Measurements from ENCODE around the gene ZDHHC14.

The ZDHHC14 gene

DNA sequence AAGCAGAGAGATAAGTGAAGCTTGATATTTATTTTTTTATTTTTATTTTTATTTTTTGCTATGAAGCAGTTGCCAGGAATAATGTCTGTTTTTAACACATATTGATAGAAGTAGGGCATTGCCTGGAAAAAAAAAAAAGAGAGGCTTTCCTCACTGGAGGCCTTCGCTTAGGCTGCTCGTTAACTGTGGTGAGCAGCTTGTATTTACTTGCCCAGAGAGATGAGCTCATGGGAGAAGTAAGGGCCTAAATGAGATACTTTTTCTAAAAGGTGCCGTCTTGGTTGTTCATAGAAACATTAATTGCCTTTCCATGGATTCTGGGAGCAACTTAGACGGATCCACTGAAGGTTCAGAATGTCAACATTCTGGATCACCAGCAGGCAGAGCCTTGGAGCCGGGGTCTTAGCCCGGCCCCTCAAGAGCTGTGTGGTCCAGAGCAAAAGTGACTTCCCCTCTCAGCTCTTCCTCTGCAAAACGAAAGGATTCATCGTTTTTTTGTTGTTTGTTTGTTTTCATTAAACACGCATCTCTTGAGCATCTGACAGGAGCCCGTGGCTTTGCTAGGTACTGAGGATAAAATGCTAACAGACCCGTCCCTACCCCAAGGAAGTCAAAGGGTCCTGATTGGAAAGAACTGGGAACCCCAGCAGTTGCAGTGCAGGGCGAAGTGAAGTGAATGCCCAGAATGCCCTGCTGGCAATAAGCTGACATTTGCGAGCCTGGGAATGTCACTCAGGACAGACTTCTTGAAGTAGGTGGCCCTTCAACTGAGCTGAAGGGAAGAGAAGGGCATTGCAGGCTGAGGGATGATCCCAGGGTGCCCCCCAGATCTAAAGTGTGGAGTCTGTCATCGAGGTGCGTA is 138.5 kb downstream of the ZDHHC14 start:
- no peak for DNase-seq

DNA sequence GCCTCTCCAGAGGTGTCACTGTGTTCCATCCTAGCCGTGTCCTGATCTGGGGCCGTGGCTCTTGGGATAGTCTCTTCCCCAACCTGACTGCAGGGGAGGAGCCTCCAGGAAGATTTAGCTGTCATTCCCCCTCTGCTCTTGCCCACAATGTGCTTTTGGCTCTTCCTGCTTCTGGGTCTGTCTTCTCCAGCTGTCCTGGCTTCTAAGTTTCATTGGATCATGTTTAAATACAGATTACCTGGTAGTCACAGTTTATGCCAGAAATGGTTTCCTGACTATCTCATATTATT is 139.1 kb downstream of the ZDHHC14 start:
- DNase-seq: no peak

DNA sequence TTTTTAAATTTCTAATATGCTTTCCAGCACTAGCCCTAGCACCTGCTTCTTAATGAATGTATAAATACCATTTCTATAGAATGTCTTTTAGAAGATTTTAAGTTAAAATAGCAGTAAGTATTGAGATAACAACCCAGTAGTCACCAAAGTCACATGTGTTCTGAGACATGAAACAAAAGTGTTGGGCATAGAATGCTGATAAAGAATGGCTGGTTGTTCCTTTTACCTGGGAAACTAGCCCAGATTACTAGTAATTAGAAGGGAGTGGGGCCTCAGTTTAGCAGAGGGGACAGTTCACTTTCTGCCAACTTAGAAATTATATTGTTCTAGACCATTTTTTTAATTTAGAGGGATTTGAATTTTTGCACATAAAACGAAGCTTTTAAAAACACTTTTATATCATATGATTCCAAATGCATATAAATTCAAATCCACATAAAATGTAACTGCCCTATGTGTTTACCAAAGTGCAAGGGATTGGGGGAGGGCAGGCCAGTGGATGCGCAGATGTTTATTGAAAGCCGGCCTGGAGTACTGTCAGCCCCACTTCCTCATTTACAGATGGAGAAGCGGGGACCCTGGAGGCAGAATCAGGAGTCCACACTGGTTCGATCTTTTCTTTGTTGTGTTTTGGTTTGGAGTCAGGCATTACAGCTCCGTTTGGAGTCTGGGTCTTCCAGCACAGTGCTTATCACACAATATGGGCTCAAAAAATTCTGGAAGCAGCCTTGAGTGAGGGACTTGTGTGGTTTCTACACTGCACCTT is 139.8 kb downstream of the ZDHHC14 start:
- DNase-seq: peak in 3 of 4 experiments; percentile 40 to 51 (median 49)

DNA sequence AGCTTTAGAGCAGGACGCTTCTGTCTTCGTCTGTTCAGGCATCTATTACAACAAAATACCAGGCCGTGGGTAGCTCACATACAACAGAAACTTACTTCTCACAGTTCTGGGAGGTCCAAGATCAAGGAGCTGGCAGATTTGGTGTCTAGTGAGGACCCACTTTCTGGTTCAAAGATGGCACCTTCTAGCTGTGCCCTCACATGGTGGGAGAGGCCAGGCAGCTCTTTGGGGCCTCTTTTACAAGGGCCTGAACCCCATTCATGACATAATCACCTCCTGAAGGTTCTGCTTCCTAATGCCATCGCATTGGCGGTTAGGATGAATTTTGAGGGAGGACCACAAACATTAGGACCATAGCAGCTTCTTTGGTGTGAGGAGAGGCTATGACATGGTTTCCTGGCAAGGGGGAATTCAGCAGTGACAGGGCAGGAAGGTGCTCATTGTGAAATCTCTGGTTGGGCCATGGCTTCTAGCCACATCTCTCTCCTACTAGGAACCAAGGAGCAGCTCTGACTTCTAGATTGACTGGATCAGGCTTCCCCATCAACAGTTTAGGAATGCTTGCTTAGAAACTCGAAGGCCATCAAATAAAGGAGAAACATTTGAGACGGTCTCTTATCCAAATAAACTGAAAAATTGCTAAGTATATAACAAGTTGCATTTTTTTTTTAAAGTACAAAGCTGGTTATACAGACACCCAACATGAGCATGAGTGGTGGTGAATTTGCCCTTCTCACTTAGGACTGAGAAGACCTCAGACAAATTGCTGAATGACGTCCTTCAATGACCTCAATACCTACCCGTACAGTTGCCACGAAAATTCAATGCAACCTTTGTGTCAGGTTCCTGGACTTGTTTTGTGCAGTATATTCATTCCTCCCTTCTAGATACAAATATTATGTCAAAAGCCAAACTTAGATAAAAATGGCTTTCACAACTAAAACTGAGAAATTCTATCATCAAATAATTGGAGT is 140.7 kb downstream of the ZDHHC14 start:
- DNase-seq: peak in 3 of 4 experiments; percentile 26 to 34 (median 27)

DNA sequence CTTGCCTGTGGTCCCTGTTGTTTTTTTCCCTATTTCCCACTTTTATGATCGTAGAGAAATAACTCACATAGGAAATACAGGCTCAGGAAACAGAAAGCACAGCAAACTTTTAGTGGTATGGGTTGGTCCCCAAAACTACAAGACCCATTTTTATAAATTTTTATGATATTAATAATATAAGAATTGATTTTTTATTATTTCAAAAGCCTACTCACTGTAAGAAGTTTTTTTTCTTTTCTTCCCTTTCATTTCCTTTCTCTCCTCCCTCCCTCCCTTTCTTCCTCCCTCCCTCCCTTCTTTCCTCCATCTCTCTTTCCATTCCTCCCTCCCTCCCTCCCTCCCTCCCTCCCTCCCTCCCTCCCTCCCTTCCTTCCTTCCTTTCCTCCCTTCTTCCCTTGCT is 141.5 kb downstream of the ZDHHC14 start:
- no peak for DNase-seq

DNA sequence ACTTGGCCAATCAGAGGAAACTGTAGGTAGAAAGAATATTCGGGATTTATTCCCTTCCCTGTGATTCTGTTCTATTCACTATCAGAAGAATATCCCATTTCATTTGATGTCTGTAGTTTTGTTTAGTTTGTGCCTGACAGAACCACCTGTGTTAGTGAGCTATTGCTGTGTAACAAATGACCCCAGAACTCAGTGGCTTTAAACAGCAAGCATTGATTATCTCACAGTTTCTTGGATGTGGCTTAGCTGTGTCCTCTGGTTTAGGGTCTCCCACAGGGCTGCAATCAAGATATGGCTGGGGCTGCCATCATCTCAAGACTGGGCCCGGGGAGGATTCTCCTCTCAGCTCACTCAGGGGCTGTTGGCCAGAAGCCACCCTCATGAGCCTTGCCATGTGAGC is 143.7 kb downstream of the ZDHHC14 start:
- DNase-seq: no peak

DNA sequence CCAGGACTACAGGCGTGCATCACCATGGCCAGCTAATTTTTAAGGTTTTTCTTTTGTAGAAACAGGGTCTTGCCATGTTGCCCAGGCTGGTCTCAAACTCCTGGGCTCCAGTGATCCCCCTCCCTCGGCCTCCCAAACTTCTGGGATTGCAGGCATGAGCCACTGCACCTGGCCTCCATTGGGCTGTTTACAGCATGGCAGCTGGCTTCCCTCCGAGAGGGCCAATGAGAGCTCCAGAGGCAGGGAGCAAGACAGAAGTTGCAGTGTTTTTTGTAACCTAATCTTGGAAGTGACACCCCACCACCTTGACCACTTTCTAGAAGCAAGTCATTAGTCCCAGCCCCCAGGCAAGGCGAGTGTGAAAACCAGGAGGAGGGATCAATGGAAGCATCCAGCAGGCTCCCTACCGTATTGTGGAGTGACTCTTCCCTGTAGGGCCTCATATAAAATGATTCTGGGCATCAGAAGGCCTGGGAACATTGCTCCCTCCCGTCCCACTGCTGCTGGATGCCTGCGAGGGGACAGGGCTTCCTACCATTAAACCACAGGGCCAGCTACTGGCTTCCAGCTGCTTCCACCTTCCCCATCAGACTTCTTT is 144.4 kb downstream of the ZDHHC14 start:
- DNase-seq: no peak

DNA sequence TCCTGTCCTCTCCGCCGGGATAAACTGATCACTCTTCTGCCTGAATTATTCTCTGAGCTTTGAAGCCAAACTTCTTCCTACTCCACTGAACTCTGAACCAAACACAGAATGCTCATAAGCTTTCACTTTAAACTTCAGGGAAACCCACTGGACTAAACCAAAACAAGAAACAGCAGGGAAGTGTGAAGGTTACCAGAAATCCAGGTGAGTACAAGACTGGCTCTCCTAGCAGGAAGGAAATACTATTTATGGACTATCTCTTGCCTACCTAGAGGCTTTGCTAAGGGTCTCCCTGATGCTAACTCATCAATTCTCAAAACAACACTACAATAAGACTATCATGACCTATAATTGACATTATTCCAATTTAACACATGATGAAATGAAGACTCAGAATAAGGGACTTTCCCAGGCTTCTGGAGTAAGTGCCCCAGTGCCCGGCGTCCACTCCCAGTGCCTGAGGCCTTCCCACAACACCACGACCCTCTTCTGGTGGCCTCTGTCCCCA is 145.0 kb downstream of the ZDHHC14 start:
- DNase-seq: no peak

DNA sequence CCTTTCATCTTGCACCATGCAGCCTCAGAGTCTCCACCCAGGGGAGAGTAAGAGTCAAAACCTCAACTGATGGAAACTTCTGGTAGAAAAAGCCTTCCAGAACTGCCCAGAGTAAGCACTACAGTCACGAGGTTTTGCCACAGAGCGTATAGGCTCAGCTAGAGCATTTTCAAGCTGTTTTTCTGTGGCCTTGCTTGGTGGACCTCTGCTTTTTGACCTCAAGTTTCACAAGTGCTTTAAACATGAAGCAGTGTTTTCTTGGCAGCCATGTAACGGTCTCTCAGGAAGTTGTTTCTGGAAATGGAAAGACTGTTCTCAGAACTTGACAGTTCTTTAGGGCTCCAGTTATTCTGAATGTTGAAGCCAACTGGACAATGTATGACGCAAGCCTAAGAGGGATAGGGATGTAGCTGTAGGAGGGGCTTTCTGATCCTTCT is 146.5 kb downstream of the ZDHHC14 start:
- DNase-seq: peak; percentile 30 to 65 (median 59)

DNA sequence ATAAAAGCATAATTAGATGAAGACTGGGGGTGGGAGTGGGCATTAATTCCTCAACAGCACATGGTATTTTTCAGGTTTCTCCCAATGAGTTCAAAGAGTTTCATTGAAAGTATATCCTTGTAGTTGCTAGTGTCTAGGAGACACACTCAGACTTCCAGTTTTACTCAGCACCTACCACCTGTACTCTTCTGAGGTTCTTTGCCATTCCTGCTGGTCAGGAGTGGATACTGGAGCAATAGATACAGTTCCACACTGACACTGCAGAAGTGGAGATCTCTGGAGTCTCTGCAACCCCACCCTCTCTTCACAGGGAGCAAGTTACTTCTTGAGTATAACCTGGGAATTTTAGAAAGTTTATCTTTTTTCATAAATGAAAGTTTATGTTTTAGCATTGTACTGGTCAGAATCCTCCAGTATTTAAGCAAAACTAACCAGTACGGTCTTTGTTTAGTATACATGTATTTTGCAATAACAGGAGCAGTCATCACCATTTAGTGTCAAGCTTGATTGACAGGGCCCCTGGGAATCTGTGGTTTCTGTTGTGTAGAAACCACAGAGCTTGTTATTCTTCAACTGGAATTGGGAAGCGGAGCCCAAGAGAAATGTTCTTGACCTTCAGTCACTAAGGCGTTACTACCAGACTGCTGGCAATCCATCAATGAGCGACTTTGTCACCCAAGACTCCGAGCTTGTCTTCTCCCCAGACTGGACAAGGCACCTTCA is 148.1 kb downstream of the ZDHHC14 start:
- DNase-seq: peak; percentile 54 to 78 (median 73)

DNA sequence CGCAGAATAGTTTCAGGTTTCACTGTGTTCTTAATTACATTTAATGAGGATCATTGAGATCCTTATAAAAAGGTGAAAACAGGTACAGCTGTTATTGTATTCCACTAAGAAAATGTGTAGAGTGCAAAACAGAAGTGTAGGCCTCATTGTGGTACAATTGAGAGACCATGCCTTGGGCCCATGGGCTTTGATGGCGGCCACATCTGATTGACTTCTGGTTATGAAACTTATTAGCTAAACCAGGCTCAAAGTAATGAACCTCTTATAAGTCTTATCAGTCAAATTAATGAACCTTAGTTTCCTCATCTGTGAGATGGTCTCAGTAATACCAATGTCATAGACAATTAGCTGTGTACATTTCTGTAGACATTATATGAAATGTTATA is 148.7 kb downstream of the ZDHHC14 start:
- no peak for DNase-seq

DNA sequence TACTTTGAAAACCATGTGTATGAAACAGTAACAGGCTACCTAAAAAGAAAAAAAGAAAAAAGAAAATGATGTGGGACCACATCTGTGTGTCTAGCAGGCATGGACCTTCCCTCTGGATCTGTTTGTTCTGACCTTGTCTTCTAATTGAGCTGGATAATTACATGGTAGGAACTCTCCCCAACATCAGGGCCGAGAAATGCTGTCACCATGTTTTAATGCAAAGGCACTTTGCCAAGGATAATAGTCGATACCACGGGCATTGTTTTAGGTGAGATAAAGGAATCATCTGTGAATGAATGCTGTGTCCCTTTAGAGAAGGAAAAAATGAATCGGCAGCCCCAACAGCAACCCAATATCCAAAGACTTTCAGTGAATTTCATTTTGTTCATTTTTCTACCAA is 149.1 kb downstream of the ZDHHC14 start:
- no peak for DNase-seq

DNA sequence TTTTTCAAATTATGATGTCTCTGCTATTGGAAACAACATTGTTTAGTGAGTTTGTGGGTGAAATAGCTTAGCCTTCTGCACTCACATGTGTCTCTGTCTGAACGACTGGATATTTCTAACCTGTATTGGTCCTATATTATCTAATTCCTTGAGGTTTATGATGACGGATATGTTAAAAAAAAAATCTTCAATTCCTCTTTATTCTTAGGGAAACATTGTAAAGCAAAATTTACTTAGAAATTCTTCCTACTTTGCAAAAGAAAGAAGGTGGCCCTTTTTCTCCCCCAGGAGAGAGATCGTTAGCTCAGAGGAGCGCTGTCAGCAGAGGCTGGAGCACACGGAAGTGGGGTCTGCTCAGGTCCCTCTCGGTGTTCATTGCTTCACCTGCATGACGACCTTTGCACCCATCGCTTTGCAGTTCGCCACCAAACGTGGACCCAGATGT is 149.8 kb downstream of the ZDHHC14 start:
- DNase-seq: no peak

DNA sequence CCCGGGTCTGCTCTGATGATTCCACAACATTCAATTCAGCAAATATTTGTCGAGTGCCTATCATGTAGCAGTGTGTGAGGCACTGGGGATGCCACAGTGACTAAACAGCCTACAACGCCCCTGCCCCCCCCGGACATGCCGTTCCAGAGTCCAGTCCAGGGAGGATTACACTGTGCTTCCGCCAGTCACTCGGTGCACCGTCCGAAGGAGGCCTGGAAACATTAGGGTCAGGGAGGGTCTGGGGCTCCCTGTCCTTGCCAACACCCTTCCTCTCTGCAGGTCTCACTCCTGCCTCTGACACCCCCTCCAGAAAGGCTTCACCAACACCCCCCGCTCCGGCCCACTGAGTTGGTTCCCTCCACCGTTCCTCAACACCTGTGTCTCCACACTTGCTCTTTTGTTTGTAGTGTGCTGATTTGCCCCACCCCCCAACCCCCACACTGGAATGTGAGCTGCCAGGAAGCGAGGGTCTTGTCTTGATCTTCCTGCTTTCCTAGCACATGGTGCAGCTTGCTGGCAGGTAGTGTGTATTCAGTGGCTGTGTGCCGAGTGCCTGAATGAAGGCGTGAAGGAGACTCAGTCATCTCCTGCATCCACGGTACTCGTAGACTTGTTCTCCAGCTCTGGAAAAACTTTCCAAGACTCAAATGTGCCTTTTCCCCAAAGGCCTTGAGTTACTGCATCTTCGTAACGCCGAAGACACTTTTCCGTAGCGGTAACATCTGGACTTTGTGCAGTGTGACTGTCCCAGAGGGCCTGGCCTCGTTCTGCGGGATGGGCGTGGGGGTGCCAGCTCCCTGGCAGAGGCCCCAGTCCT is 150.4 kb downstream of the ZDHHC14 start:
- no peak for DNase-seq

DNA sequence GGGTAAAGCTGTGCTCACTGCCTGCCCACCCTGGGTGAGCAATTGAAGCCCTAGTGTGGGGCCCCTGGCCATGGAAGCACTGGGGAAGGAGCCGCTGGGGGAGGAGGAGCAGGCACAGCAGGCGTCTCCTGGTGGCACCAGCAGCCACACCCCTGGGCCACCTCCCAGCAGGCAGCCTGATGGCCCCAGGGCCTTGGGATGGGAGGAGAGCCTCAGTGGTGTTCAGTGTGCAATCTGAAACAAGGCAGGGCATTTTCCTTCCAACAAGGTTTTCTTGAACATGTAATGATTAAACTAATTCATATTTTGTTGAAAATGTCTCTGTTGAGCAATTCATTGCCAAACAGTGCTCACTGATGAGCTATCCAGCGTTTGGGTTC is 151.0 kb downstream of the ZDHHC14 start:
- DNase-seq: no peak

DNA sequence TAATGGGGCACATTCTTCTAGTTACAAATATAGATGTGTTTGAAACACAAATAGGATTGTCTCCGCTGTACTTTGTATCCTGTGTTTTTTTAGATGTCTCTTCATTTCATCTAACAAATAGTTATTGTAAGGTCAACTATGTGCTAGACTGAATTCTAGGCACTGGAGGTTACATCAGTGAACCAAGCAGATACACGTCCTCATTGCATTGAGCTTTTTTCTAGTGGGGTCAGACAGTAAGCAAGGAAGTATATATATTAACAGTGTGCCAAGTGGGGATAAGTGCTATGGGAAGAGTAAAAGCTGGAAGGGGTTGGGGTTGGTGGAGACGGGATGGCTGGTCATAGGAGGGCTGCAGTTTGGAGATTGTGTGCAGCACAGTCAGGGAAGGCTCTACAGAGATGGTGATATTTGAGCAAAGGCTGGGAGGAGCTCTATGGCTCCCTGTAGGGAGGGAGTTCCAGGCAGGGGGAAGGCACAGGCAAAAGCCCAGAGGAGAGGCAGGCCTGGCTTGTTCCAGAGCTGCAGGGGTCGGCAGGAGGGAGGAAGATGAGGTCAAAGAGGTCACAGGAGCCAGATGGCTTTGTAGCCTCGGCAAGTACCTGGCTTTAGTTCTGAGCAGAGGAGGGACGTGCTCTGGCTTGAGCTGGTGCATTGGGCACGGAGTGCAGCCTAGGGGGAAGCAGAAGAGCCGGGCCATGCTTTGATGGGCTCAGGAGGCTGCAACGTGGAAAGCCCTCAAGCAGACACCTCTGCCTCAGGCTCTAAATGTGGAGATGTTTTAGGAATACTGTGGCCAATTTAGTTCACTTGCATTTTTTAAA is 152.3 kb downstream of the ZDHHC14 start:
- no peak for DNase-seq

DNA sequence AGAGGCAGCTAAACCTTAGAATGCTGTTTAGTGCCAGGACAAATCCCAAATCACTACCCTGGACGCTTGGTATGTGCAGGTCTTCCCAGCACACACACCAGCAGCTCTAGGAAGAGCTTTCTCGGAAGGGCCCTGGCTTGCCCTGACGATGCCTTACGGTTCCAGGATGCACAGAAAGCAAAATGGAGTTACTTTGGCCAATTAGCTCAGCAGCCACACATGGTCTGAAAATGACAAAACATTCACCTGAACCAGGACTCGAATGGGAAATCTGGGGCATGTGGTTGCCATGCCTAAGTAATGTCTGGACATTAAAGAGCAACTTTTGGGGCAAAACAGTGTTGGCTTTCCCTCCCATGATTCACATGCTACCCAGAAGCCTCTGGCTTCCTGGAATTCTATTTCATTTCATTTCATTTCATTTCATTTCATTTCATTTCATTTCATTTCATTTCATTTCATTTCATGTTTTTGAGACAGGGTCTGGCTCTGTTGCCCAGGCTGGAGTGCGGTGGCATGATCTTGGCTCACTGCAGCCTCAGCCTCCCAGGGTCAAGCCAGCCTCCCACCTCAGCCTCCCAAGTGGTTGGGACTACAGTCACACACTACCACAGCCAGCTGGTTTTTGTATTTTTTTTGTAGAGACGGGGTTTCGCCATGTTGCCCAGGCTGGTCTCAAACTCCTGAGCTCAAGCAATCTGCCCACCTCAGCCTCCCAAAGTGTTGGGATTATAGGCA is 153.3 kb downstream of the ZDHHC14 start:
- DNase-seq: no peak

DNA sequence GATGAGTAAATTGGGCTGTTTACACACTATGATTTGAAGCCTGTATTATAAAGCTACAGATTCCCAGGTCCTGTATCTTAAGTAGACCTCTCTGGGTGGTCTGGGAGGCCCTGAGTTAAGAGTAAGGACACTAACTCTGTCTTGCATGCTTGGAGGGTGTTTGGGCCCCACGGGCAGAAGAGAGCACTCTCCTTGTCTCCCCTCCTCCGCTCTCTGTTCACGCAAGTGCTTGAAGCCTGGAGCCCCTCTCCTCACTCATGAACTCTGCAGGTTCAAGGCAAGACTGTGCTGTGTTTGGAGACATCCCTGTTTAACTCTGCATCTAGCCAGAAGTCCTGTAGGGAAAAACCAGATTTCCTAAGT is 154.0 kb downstream of the ZDHHC14 start:
- no peak for DNase-seq

All from suppressor macrophage (primary cell).